Activated naive CD8-positive, alpha-beta T cell treated with anti-CD3 and anti-CD28 coated beads, Interleukin-2, amount 50 U/mL, for 24 hours (primary cell): Measurements from ENCODE around the gene CAPN12.

Source experiments
- ATAC-seq: fragments of 150-1000 bp; cut with Tn5 transposase; one replicate; pipeline ENCODE4 v1.10.0; 2021
- DNase-seq: peaks from one replicate; pipeline ENCODE4 v3.0.0; 2021
- H3K27ac Mint-ChIP-seq: one replicate; pipeline ENCODE4 v1.8.0; 2021; ENCODE audit warnings: mild to moderate bottlenecking, mixed read lengths
- H3K27me3 Mint-ChIP-seq: one replicate; pipeline ENCODE4 v1.8.0; 2021; ENCODE audit warnings: mixed read lengths
- H3K36me3 Mint-ChIP-seq: one replicate; pipeline ENCODE4 v1.8.0; 2021; ENCODE audit warnings: low read depth, mixed read lengths
- H3K4me1 Mint-ChIP-seq: one replicate; pipeline ENCODE4 v1.8.0; 2021; ENCODE audit warnings: mixed read lengths
- H3K4me3 Mint-ChIP-seq: one replicate; pipeline ENCODE4 v1.8.0; 2021; ENCODE audit warnings: mild to moderate bottlenecking, moderate library complexity, mixed read lengths
- H3K9me3 Mint-ChIP-seq: one replicate; pipeline ENCODE4 v1.8.0; 2021; ENCODE audit warnings: mixed read lengths

Gene CAPN12

GRCh38 chr19:38718747-38719543 is 25.3 kb downstream of the CAPN12 start:
- ATAC-seq, result no peak
- no peaks in the 10 kb centered on the region for H3K27me3 Mint-ChIP-seq
- H3K36me3 Mint-ChIP-seq, result peaks cover 9% of the 10 kb centered on the region
- no peak overlapping the region for H3K4me3 Mint-ChIP-seq
- DNase-seq, result no peak
- no peaks in the 10 kb centered on the region for H3K4me1 Mint-ChIP-seq
- no peak overlapping the region for H3K27ac Mint-ChIP-seq
- no peaks in the 10 kb centered on the region for H3K9me3 Mint-ChIP-seq

GRCh38 chr19:38717855-38718254 is 26.4 kb downstream of the CAPN12 start:
- Mint-ChIP-seq H3K9me3 (no peaks in the 10 kb centered on the region), H3K4me1 (no peaks in the 10 kb centered on the region), H3K27me3 (no peaks in the 10 kb centered on the region), H3K27ac (no peak overlapping the region), H3K4me3 (no peak overlapping the region), H3K36me3 (peaks cover 11% of the 10 kb centered on the region)
- ATAC-seq (no peak), DNase-seq (no peak)

GRCh38 chr19:38717051-38717450 is 27.2 kb downstream of the CAPN12 start:
- no peaks in the 10 kb centered on the region for H3K9me3 Mint-ChIP-seq
- no peak overlapping the region for H3K4me3 Mint-ChIP-seq
- H3K27me3 Mint-ChIP-seq, result no peaks in the 10 kb centered on the region
- ATAC-seq (no peak), DNase-seq (no peak)
- H3K27ac Mint-ChIP-seq, result no peak overlapping the region
- peaks cover 11% of the 10 kb centered on the region for H3K36me3 Mint-ChIP-seq
- H3K4me1 Mint-ChIP-seq, result no peaks in the 10 kb centered on the region

- Mint-ChIP-seq H3K9me3 (no peaks in the 10 kb centered on the region), H3K4me1 (no peaks in the 10 kb centered on the region), H3K36me3 (peaks cover 15% of the 10 kb centered on the region), H3K27ac (no peak overlapping the region), H3K27me3 (no peaks in the 10 kb centered on the region), H3K4me3 (no peak overlapping the region)
- DNase-seq (no peak), ATAC-seq (no peak)
Measured at GRCh38 chr19:38715555-38715954, 28.7 kb downstream of the CAPN12 start.

GRCh38 chr19:38714354-38714778 is 29.9 kb downstream of the CAPN12 start:
- Mint-ChIP-seq H3K27ac (no peak overlapping the region), H3K27me3 (no peaks in the 10 kb centered on the region)

GRCh38 chr19:38713865-38714264 is 30.4 kb downstream of the CAPN12 start:
- Mint-ChIP-seq H3K27ac (no peak overlapping the region), H3K9me3 (no peaks in the 10 kb centered on the region), H3K4me3 (no peak overlapping the region), H3K27me3 (no peaks in the 10 kb centered on the region), H3K36me3 (peaks cover 20% of the 10 kb centered on the region), H3K4me1 (no peaks in the 10 kb centered on the region)
- no peak for DNase-seq
- ATAC-seq, result no peak

More at GRCh38 chr19:38714354-38714778, 29.9 kb downstream of the CAPN12 start:
- no peak for DNase-seq
- peaks cover 18% of the 10 kb centered on the region for H3K36me3 Mint-ChIP-seq
- ATAC-seq, result no peak
- H3K4me3 Mint-ChIP-seq, result no peak overlapping the region
- no peaks in the 10 kb centered on the region for H3K9me3 Mint-ChIP-seq
- no peaks in the 10 kb centered on the region for H3K4me1 Mint-ChIP-seq

- no peaks in the 10 kb centered on the region for H3K27me3 Mint-ChIP-seq
- no peak for DNase-seq
- no peak for ATAC-seq
- no peak overlapping the region for H3K4me3 Mint-ChIP-seq
- no peaks in the 10 kb centered on the region for H3K9me3 Mint-ChIP-seq
- H3K27ac Mint-ChIP-seq, result no peak overlapping the region
- H3K36me3 Mint-ChIP-seq, result peaks cover 24% of the 10 kb centered on the region
- H3K4me1 Mint-ChIP-seq, result no peaks in the 10 kb centered on the region
Measured at GRCh38 chr19:38713227-38713649, 31.0 kb downstream of the CAPN12 start.

GRCh38 chr19:38712161-38712748 is 32.0 kb downstream of the CAPN12 start:
- peaks cover 27% of the 10 kb centered on the region for H3K36me3 Mint-ChIP-seq
- no peaks in the 10 kb centered on the region for H3K27me3 Mint-ChIP-seq
- DNase-seq (no peak), ATAC-seq (no peak)
- H3K4me3 Mint-ChIP-seq, result no peak overlapping the region
- no peaks in the 10 kb centered on the region for H3K9me3 Mint-ChIP-seq
- H3K27ac Mint-ChIP-seq, result no peak overlapping the region
- no peaks in the 10 kb centered on the region for H3K4me1 Mint-ChIP-seq

GRCh38 chr19:38711726-38712153 is 32.5 kb downstream of the CAPN12 start:
- no peak for DNase-seq
- H3K4me1 Mint-ChIP-seq, result no peaks in the 10 kb centered on the region
- H3K27me3 Mint-ChIP-seq, result no peaks in the 10 kb centered on the region
- H3K9me3 Mint-ChIP-seq, result no peaks in the 10 kb centered on the region
- no peak for ATAC-seq
- H3K36me3 Mint-ChIP-seq, result peaks cover 27% of the 10 kb centered on the region
- H3K27ac Mint-ChIP-seq, result no peak overlapping the region
- H3K4me3 Mint-ChIP-seq, result no peak overlapping the region

GRCh38 chr19:38710928-38711725 is 33.1 kb downstream of the CAPN12 start:
- no peaks in the 10 kb centered on the region for H3K27me3 Mint-ChIP-seq
- no peaks in the 10 kb centered on the region for H3K9me3 Mint-ChIP-seq
- H3K4me3 Mint-ChIP-seq, result no peak overlapping the region
- ATAC-seq (no peak), DNase-seq (no peak)
- no peaks in the 10 kb centered on the region for H3K4me1 Mint-ChIP-seq
- no peak overlapping the region for H3K27ac Mint-ChIP-seq
- H3K36me3 Mint-ChIP-seq, result peaks cover 23% of the 10 kb centered on the region

- ATAC-seq (no peak), DNase-seq (no peak)
- Mint-ChIP-seq H3K9me3 (no peaks in the 10 kb centered on the region), H3K4me3 (no peak overlapping the region), H3K27me3 (no peaks in the 10 kb centered on the region), H3K27ac (no peak overlapping the region), H3K36me3 (peaks cover 24% of the 10 kb centered on the region), H3K4me1 (no peaks in the 10 kb centered on the region)
Measured at GRCh38 chr19:38710416-38710702, 33.9 kb downstream of the CAPN12 start.

GRCh38 chr19:38709671-38710415 is 34.4 kb downstream of the CAPN12 start:
- DNase-seq (no peak), ATAC-seq (no peak)
- peaks cover 23% of the 10 kb centered on the region for H3K36me3 Mint-ChIP-seq
- H3K27ac Mint-ChIP-seq, result no peak overlapping the region
- no peaks in the 10 kb centered on the region for H3K9me3 Mint-ChIP-seq
- H3K27me3 Mint-ChIP-seq, result no peaks in the 10 kb centered on the region
- no peak overlapping the region for H3K4me3 Mint-ChIP-seq
- H3K4me1 Mint-ChIP-seq, result no peaks in the 10 kb centered on the region

GRCh38 chr19:38709119-38709518 is 35.2 kb downstream of the CAPN12 start:
- Mint-ChIP-seq H3K4me3 (no peak overlapping the region), H3K9me3 (no peaks in the 10 kb centered on the region), H3K4me1 (no peaks in the 10 kb centered on the region), H3K27ac (no peak overlapping the region), H3K36me3 (peaks cover 22% of the 10 kb centered on the region), H3K27me3 (no peaks in the 10 kb centered on the region)
- DNase-seq, result no peak
- no peak for ATAC-seq

GRCh38 chr19:38708413-38709024 is 35.8 kb downstream of the CAPN12 start:
- H3K9me3 Mint-ChIP-seq, result no peaks in the 10 kb centered on the region
- H3K27ac Mint-ChIP-seq, result no peak overlapping the region
- no peak overlapping the region for H3K4me3 Mint-ChIP-seq
- ATAC-seq (no peak), DNase-seq (no peak)
- H3K4me1 Mint-ChIP-seq, result no peaks in the 10 kb centered on the region
- peaks cover 21% of the 10 kb centered on the region for H3K36me3 Mint-ChIP-seq
- H3K27me3 Mint-ChIP-seq, result no peaks in the 10 kb centered on the region
